ENCODE results near the gene MPPED2. TPM values are rescaled to one million over a fixed set of nuclear protein-coding genes. Genes with fewer than 3 reads are reported as not detected.

The MPPED2 gene
- total and polyA plus RNA-seq, 2 of the 13 experiments (the other 11 are each of a cell fraction or from before 2014, with no cell fraction given), result not detected

DNA sequence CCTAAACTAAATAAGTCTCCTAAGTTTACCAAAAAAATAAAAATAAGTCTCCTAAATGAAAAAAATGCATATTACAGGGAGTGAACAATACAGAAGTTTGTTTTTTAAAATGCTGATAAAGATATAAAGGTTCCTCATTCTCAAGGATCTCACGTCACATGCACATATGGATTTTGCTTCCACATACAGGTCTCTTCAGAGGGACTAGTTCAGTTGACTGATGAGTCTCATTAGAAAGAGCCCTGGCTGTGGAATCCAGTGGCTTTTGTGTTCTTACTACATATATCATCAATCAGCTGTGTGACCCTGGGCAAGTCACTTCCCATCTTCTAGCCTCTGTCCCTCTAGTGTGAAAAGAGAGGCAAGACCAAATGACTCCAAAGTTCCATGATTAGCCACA, 43.1 kb downstream of the MPPED2 start (continued):
- TF ChIP-seq AFF4 (CRISPR knock-in tag; IDR thresholded peaks at IDR 0.05), result no peak
- TF ChIP-seq, protein P1, sequence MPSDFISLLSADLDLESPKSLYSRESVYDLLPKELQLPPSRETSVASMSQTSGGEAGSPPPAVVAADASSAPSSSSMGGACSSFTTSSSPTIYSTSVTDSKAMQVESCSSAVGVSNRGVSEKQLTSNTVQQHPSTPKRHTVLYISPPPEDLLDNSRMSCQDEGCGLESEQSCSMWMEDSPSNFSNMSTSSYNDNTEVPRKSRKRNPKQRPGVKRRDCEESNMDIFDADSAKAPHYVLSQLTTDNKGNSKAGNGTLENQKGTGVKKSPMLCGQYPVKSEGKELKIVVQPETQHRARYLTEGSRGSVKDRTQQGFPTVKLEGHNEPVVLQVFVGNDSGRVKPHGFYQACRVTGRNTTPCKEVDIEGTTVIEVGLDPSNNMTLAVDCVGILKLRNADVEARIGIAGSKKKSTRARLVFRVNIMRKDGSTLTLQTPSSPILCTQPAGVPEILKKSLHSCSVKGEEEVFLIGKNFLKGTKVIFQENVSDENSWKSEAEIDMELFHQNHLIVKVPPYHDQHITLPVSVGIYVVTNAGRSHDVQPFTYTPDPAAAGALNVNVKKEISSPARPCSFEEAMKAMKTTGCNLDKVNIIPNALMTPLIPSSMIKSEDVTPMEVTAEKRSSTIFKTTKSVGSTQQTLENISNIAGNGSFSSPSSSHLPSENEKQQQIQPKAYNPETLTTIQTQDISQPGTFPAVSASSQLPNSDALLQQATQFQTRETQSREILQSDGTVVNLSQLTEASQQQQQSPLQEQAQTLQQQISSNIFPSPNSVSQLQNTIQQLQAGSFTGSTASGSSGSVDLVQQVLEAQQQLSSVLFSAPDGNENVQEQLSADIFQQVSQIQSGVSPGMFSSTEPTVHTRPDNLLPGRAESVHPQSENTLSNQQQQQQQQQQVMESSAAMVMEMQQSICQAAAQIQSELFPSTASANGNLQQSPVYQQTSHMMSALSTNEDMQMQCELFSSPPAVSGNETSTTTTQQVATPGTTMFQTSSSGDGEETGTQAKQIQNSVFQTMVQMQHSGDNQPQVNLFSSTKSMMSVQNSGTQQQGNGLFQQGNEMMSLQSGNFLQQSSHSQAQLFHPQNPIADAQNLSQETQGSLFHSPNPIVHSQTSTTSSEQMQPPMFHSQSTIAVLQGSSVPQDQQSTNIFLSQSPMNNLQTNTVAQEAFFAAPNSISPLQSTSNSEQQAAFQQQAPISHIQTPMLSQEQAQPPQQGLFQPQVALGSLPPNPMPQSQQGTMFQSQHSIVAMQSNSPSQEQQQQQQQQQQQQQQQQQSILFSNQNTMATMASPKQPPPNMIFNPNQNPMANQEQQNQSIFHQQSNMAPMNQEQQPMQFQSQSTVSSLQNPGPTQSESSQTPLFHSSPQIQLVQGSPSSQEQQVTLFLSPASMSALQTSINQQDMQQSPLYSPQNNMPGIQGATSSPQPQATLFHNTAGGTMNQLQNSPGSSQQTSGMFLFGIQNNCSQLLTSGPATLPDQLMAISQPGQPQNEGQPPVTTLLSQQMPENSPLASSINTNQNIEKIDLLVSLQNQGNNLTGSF (CRISPR knock-in tag; IDR thresholded peaks at IDR 0.05), result no peak
- TF ChIP-seq POLR2G (IDR thresholded peaks at IDR 0.05; ENCODE audit: low read depth, low read length), result no peak
- TF ChIP-seq, protein P2, sequence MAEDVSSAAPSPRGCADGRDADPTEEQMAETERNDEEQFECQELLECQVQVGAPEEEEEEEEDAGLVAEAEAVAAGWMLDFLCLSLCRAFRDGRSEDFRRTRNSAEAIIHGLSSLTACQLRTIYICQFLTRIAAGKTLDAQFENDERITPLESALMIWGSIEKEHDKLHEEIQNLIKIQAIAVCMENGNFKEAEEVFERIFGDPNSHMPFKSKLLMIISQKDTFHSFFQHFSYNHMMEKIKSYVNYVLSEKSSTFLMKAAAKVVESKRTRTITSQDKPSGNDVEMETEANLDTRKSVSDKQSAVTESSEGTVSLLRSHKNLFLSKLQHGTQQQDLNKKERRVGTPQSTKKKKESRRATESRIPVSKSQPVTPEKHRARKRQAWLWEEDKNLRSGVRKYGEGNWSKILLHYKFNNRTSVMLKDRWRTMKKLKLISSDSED (CRISPR knock-in tag; IDR thresholded peaks at IDR 0.05), result no peak
- no peak for TF ChIP-seq NCOA1 (CRISPR knock-in tag; IDR thresholded peaks at IDR 0.05)
- TF ChIP-seq SP140L (CRISPR knock-in tag; IDR thresholded peaks at IDR 0.05; ENCODE audit: borderline replicate concordance), result no peak
- TF ChIP-seq ZNF234 (CRISPR knock-in tag; conservative IDR thresholded peaks at IDR 0.05), result no peak
- TF ChIP-seq KDM2A (CRISPR knock-in tag; IDR thresholded peaks at IDR 0.05; ENCODE audit: borderline replicate concordance, low read depth), result no peak
- TF ChIP-seq ZBTB42 (CRISPR knock-in tag; IDR thresholded peaks at IDR 0.05), result no peak
